HuH-7 (cell line): ENCODE results near the gene PCAT7.
"Not testable (repeated sequence)": the region's sequence is repeated elsewhere in the genome, so short reads cannot be mapped to it uniquely, and the experiment has no call there.

ENCODE experiments used
- DNase-seq: peaks from one replicate; pipeline ENCODE4 v3.0.0; 2011; ENCODE audit warnings: low spot score

The PCAT7 gene

GRCh38 chr9:94554439-94555331 lies at the start of gene PCAT7:
PCAT7 (plus strand) TSS chr9:94555083.
- DNase-seq: peak; percentile 58

- not testable (repeated sequence) for DNase-seq
Measured at GRCh38 chr9:94506370-94506769, 48.5 kb upstream of the PCAT7 start.

DNA sequence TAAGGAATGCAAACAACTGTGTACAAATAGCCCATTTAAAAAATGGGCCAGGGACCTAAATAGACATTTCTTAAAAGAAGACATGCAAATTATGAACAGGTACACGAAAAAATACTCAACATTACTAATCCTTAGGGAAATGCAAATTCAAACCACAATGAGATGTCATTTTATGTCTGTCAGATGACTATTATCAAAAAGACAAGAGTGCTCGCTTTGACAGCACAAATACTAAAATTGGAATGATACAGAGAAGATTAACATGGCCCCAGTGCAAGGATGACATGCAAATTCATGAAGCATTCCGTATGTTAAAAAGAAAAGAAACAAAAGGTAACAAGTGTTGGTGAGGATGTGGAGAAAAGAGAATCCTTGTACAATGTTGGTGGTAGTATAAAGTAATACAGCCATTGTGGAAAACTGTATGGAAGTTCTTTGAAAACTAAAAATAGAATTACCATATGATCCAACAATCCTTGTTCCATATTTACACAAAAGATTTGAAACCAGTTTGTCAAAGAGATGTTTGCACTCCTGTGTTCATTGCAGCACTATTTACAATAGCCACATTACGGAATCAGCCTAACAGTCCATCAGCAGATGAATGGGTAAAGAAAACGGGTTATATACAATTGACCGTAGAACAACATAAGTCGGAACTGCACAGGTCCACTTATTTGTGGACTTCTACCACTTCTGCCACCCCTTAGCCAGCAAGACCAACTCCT lies 47.2 kb upstream of the PCAT7 start:
- DNase-seq: no peak

- no peak for DNase-seq
Measured at GRCh38 chr9:94511134-94511954, 43.5 kb upstream of the PCAT7 start.

- no peak for DNase-seq
Measured at GRCh38 chr9:94511955-94512265, 43.0 kb upstream of the PCAT7 start.

- no peak for DNase-seq
Measured at GRCh38 chr9:94514722-94515121, 40.2 kb upstream of the PCAT7 start.

- DNase-seq: no peak
Measured at GRCh38 chr9:94517254-94517653, 37.6 kb upstream of the PCAT7 start.

- no peak for DNase-seq
Measured at GRCh38 chr9:94525396-94526035, 29.4 kb upstream of the PCAT7 start.

GRCh38 chr9:94526271-94526670 lies 28.6 kb upstream of the PCAT7 start:
- DNase-seq: no peak

DNA sequence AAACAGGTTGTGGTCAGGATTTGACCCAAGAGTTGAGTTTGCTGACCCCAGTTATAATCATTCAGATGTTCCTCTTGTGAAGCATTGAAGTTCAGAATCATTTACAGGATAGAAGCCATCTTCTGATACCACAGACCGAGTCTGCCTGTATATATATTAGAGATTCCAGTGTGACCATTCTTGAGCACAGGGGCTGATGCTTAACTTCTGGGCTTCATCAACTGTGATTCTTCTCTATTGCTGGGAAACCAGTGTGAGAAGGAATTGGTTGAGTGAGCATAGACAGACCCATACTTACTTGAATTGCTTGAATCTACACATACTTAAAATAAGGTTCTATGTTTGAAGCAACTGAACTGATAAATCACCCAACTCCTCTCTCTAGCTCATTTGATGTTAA lies 27.9 kb upstream of the PCAT7 start:
- DNase-seq: no peak

GRCh38 chr9:94528886-94529285 lies 26.0 kb upstream of the PCAT7 start:
- no peak for DNase-seq

- peak; percentile 64 for DNase-seq
Measured at GRCh38 chr9:94533155-94533554, 21.7 kb upstream of the PCAT7 start.

- no peak for DNase-seq
Measured at GRCh38 chr9:94533601-94534000, 21.3 kb upstream of the PCAT7 start.

DNA sequence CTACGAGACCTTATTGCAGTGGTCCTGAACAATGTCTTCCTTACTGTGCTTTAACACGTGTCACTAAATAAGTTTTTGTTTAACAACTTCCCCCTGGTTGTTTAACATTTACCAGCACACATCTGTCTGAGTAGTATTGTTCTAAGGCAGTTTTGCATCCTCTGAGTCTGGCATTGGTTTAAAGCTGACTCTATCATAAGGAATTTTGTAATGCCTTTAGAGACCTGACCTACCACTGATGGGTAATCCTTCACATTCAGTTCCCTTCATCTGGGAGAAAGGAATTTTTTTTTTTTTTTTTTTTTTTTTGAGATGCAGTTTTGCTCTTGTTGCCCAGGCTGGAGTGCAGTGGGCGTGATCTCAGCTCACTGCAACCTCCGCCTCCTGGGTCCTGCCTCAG lies 20.0 kb upstream of the PCAT7 start:
- no peak for DNase-seq

GRCh38 chr9:94538908-94539307 lies 16.0 kb upstream of the PCAT7 start:
- no peak for DNase-seq

- DNase-seq: not testable (repeated sequence)
Measured at GRCh38 chr9:94544335-94544734, 10.5 kb upstream of the PCAT7 start.

GRCh38 chr9:94545940-94546339 lies 8.9 kb upstream of the PCAT7 start:
- DNase-seq: no peak

- DNase-seq: peak; percentile 33
Measured at GRCh38 chr9:94553029-94553938, 1.6 kb upstream of the PCAT7 start.

- no peak for DNase-seq
Measured at GRCh38 chr9:94554078-94554438, 825 bp upstream of the PCAT7 start.

DNA sequence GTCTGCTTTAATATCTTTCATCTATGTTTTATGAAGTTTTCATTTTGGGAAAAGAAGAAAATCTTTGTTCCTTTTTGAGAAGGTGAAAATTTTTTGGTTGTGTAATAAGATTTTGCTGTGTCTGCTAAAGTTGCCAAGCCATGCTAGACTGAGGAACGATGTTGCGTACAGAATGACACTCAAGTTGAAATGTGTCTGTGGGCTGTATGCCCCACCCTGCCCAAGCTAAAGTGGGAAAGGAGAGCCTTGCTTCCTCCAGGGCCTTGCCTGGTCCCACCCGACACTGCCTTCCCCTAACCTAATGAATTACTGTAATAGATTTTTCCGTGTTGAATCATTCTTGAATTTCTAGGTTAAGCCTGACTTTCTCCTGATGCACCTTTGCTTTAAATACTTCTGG lies 2.5 kb downstream of the PCAT7 start:
- DNase-seq: no peak

DNA sequence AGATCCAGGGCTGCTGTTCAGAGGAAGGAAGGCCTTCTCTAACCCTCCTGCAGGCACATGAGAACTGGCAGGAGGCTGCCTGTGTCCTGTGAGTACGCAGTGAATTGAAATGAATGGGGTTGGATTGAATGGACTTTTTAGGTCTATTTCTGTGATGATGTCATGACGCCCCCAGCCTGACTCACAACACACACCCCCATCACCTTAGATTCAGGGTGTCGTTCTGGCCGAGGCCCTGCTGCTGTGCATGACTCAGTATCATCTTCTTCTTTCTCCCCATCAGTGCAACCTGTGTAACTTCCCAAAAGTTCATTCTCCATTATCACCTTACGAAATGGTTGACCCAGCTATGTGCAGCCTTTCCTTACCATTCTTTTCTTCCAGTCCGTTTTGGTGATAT lies 5.4 kb downstream of the PCAT7 start:
- no peak for DNase-seq
